GM18517 (cell line): ENCODE data around the gene KRT33B.
"Not testable (repeated sequence)": the region's sequence is repeated elsewhere in the genome, so short reads cannot be mapped to it uniquely, and the experiment has no call there.

Experiments used
- ATAC-seq: cut with Tn5 transposase; IDR thresholded peaks from one replicate; pipeline ENCODE4 v1.9.1; 2021; ENCODE audit warnings: mild to moderate bottlenecking, moderate library complexity; ENCODE audit not compliant: unreplicated experiment

Gene KRT33B

DNA sequence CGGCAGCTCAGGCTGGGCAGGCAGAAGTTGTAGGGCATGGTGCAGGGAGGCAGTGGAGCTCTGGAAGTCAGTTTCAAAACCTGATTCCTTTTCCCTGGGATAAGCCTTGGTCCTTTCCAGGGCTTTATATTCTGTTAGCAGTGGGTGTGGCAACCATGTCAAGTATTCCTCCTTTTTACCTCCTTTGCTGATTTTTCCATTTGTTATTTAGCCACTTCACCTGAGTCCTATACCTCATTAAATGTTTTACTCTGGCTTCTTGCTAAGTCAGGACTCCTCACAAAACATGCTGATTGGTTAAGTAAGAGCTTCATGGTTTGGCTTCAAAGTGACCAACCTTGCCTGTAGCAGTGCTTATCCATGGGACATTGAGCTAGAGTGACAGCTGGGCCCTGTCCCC is at the start of gene KRT33B:
TSS of gene KRT33B (minus strand) at position 101 of the 400 bp plus-strand sequence. CDS start at position 38, 63 bp downstream.
- ATAC-seq, result no peak

DNA sequence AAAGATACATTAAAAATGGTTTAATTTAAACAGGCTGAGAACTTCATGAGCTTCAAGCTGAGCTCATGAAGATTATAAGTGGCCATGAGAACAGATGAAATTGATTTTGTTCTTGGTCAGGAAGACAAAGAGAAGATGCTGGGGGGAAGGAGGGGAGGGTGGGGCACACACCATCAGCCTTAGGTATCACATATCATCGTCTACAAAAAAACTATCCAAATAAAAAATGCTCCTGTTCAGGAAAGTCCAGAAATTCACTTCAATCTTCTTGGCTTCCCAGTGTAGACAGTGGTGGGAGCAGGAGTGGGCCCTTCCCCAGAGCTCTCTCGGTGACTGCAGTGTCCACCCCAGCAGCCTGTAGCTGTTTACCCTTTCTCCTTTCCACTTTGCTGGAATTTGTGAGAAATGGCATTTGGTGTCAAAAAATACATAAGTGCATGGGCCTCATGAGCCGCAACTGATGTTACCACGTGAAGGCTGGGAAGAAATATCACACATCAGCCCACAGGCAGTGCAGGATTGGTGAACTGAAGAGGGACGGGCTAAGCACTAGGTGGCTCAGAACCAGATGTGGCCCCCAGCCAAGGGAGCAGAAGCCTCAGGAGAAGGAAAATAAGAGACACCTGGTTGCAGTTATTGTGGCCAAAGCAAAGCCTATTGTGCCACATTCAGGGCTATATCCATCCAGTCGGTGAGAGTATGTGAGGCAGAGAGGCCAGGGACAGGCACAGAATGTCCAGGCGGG is 48.7 kb upstream of the KRT33B start:
- ATAC-seq, result no peak

DNA sequence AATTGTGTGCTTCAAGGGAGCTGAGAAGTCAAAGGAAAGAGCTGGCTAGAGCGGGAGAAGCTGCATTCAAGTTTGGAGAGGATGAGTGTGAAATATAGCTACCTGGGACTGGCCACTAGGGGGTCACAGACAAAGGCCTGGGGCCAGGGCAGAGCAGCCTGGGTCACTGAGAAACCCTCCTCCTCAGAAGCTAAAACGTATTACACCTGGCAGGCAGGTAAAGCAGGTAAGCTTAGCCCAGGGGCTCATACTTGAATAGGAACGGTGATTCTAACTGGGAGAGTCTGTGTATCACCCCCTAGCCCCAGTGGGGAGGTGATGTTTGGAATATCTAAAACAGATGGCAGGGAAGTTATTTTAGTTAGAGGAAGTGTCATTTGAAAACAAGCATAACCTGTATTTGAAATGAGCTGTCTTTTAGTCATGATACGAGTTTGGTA is 48.0 kb upstream of the KRT33B start:
- ATAC-seq, result no peak

DNA sequence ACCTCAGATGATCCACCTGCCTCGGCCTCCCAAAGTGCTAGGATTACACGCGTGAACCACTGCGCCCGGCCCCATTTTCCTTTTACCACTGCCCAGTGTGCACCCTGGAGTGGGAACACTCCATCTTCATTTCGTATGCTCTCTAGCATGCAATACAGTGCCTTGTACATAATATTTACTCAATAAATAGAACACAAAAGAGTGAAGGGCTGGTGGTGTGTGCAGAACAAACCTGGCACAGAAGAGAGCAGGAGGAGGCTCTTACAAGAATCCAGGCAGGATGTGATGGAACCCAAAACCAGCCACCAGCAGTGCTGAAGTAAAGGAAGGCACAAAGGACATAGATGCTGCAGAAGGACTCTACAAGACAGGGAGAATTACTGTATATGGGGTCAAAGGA is 47.5 kb upstream of the KRT33B start:
- no peak for ATAC-seq

DNA sequence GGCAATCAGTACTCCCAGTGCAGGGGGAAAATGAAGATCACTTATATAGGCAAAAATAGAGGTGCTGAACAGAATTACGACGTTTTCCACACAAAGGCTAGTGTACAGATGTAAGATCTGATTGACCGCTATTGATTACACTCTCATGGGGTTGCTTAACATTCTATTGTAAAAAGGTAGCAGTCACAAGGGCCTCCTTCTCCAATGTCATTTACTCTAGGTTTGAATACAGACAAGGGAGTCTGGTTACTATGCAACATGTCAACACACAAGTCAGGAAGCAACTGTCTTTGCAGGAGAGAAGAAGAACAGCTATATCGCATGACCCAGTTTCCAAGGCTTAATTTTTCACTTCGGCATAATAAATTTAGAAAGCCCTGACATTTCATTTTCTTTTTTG is 46.9 kb upstream of the KRT33B start:
- ATAC-seq, result no peak

DNA sequence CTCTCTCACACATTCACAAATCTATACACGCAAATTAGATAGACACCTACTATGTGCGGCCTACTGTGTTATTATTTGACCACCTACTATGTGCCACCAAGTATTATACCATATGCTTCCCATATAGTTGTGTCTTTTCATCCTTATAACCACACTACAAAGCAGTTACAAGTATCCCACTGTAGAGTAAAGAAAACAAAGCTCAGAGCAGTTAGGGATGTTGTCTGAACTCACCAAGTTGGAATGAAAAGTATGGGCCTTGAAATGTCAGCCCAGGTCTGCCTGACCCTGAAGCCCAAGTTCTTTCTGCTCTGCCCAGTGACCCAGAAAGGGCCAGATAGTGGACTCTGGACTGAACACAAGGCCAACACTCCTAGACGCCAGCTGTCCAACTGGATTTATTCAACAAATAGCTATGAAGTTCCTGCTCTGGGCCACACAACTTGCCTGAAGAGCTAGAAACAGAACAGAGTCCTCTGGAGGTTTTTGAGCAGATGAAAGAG is 46.3 kb upstream of the KRT33B start:
- ATAC-seq, result no peak

DNA sequence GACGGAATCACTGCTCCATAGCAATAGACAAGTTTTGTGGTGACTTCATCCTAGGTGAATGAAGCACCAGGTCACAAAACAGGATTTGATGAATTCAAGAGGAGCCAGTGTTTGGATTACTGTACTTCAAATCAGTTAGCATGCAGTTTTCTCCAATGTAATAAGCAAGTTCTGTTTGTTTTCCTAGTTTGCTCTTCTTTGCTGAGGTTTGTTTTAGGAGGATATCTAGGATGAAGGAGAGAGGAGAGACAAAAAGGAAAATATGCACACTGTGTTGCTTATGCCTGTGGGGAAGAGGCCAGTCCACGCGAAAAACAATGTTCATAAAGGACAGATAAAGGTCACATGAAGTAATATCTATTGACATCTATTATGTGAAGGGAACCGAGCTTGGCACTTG is 45.8 kb upstream of the KRT33B start:
- ATAC-seq, result no peak

DNA sequence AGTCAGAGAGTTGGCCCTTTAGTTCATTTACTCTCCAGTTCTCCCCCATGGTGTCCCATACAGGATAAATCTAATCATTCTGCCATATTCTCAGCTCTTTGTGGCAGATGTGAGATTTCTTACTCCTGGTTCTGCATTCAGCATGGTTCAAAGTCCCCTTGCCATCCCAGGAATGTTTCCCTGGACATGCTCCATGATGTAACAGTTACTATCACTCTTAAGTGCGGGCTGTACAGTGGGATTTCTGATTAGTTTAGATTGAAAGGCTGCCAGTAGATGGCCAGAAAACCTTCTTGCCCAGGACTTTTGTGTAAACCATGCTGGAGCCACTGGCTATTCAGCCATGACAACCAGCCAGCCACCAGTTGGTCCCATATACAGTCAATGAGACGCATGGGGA is 44.4 kb upstream of the KRT33B start:
- no peak for ATAC-seq

DNA sequence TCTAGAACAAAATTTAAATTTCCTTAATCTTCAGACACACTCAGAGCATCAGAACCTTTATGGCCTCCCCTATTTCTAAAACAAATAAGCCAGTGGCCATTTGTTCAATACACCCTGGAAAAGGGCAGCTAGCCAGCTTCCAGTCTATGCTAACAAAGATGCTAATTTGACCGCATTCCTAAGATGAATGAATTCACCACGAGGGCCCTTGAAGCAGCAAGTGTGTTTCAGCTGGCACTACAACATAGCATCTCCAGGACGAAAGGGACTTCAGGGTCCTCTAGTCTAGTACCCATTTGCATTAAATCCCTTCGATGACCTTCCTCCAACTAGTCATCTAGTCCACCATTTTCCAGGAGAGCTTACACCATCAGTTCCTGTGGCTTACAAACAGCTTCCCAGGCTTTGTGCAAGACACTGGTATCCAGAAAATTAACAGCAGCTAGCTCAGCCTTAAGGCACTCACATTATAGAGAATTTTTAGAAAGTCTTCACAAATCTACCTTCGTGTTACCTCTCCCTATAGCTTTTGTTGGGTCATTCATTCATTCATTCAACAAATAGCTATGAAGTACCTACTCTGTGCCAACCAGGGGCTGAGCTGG is 43.8 kb upstream of the KRT33B start:
- ATAC-seq, result no peak

DNA sequence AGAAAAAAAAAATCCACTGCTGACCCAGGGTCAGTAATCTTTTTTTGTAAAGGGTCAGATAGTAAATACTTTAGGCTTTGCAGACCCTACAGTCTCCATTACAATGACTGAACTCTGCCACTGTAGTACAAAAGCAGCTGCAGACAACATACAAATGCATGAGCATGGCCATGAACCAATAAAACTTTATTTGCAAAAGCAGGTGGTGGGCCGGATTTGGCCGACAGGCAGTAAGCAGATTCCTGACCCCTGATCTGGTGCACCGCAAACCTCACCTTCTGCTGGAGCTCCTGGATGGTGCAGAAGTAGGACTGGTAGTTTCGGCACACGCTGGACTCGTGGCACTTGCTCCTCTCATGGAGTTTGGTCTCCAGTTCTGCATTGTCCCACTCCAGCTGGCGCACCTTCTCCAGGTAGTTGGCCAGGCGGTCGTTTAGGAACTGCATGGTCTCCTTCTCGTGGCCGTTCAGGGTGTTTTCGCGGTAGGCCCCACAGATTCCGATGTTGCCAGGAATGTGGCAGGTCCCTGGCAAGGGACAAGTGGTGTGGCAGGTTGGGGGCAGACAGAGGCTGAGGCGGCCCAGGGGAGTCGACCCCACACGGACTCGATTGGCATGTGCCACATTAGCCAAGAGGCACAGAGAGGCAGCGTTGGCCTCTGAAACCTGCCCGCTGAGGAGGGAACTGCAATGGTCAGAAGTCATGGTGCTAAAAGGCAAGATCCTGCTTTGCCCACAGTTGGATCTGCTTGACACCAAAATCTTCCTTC is 41.6 kb upstream of the KRT33B start:
- no peak for ATAC-seq

DNA sequence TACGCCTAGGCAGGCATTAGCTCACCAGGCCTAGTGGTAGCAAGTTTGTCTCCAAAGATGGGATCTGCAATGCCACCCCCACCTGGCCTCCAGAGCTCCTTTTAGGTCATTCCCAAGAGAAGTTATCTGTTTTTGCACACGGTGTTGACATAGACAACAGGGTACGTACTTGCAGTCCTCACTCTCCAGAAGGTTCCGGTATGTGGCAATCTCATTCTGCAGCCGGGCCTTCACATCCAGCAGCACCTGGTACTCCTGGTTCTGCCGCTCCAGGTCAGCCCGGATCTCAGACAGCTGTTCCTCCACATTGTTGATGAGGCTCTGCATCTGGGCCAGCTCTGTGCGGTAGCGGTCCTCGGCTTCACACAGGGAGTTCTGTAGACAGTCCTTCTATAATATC is 37.6 kb upstream of the KRT33B start:
- no peak for ATAC-seq

DNA sequence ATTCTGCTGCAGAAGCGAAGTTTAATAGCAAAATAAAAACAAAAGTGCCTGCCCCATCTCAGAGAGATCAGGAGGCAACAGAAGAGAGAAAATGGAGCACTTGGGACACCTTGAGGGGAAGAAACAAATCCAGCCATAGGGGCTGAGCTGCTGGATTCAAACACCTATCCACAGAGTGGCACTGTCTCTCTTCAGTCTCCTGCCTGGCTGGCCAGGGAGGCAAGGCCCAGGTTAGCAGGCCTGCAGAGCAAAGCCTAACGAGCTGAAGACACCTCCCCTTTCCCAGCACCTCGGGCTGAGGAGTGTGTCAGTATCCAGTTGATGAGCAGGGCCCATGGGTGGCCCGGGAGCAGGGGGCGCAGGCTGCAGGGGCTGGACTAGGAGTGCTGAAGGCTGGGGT is 36.6 kb upstream of the KRT33B start:
- no peak for ATAC-seq

DNA sequence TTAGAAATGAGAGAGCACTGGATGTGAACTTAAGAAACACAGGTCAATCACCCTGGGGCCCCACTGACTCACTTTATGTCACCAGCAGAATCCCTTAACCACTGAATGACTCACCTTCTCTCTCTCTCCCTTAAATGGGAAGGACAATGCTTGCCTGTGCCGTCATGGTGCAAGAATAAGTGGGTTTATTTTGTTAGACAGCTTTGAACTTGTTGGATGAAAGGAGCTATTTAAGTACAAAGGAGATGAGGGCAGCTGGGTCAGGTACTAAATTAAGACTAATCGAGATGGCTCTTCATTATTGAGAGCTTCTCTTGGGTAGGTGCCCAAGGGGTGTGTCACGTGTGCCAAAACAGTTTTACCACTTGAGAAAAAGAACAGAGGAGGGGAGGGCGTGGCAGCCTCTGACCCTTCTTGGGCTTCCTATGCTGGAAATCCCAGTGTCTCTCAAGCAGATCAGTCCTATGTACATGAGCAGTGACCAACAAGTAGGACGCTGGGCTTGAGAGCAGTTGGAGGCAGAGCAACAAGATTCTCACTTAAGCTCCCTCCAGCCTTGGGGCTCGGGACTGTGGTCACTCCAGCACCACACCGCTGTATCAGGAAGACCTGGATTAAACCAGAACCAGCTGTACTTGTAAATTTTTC is 34.5 kb upstream of the KRT33B start:
- ATAC-seq, result no peak

DNA sequence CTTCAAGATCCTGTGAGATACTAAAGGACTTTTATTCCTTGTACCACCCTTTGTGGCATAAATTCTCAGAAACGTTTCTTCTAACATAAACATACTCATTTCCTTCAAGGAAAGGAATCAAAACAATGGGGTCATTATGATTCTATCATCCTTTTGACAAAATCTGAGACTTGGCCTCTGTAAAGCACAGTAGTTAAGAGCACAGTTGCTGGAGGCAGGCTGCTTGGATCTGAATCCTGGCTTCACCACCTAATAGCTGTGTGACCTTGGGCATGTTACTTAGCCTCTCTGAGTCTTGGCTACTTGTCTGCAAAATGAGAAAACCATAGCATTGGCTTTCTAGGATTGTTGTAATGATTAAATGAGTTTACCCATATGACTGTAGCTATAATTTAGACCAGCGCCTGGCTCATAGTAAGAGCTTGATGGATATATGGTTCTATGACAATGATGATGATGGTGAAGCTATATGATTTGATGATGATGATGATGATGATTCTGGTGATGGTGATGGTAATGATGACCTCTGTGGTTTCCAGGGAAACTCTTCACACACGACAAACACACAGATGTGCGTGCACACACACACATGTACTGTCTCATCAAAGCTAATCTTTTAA is 33.9 kb upstream of the KRT33B start:
- no peak for ATAC-seq

DNA sequence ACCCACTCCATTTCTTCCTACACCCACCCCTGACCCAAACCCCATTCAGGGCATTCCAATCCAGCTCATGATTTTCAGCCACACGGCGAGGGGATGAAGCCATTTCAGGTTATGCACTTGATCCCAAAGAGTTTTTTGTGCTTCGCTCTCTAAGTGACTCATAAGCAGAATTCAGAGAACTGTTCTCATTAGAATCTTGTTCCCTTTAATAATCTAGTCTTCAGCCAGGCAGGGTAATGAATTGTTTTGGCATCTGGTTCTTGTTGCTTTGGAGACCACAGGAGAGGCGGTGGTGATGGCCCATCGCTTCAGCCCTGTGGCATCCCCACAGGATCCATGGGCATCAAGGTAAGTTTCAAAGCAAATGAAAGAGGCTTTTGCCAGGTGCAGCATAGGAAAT is 32.5 kb upstream of the KRT33B start:
- ATAC-seq, result no peak

DNA sequence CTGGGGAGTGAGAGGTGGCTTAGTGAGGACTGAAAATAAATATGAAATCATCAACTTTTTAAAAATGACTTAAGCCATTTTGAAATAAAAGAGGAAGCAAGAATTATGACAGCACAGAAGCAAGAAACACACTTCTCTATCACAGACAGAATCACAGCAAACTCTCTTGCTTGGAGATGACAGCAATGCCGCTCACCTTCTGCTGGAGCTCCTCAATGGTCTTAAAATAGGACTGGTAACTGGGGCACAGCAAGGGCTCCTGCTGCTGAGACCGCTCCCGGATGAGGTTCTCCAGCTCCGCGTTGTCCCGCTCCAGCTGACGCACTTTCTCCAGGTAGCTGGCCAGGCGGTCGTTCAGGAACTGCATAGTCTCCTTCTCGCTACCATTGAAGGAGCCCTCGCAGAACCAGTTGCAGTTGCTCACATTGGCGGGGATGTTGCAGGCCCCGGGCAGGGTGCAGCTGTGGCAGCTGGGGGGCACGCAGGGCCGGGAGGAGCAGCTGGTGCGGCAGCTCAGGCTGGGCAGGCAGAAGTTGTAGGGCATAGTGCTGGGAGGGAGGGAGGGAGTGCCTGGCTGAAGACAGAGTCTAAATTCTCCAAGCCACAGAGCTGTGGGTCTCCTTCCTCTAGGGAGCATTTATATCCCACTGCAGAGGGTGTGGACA is 27.5 kb upstream of the KRT33B start, which contains the start of gene KRT31:
TSS of gene KRT31 (minus strand) at position 613 of the 665 bp plus-strand sequence. CDS start at position 544, 69 bp downstream.
- no peak for ATAC-seq

DNA sequence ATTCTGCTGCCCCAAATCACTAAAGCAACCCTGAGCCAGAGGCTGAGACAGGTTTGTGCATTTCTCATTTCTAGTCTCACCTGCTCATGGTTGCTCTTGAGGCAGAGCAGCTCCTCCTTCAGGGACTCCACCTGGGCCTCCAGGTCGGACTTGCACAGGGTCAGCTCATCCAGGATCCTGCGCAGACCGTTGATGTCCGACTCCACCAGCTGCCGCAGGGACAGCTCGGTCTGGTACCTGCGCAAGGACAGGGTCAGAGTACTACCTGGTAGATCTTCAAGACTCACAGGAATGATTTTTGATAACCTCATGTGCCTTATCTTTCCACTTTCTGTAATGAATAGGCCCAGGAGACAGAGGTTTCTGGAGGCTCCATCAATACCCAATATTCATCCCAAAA is 26.7 kb upstream of the KRT33B start:
- no peak for ATAC-seq

DNA sequence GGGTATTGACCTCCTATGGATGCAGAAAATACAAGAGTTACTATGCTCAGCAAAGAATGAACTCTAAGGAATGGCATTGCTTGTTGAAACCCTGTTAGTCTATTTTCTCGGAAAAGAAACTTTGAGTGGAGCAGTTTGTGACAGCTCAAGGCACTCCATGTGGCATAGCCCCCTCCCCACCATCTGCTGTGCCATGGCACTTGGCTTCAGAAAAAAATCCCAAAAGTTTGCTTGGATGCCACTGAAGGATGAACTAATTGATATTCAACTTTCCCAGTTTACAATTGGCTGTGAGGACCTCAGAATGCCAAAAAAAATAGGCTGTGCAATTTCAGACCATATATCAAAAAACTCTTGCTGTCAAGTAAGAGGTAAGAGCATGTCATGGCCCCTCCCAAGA is 26.0 kb upstream of the KRT33B start:
- no peak for ATAC-seq

DNA sequence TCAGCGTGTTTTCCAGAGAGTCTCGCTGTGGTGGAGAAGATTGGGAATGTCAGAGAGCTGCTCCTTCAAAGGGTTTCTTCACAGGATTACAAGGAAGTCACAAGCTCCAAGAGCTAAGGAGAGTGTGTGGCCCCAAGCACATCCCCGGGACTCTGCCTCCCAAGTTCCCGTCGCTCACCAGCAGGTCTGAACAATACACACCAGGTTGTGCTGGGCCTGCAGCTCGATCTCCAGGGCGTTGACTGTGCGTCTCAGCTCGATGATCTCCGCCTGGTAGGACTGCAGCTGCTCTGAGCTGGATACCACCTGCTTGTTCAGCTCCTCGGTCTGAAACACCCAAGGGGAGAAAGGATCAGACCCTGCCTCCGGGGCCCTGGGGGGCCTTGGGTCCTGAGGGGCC is 25.4 kb upstream of the KRT33B start:
- not testable (repeated sequence) for ATAC-seq
